ENCODE results near the gene RNF10.

- TF ChIP-seq CTCF (IDR thresholded peaks at IDR 0.05) (no peak), TCF7L2 (IDR thresholded peaks at IDR 0.05; ENCODE audit: low read depth, low read length) (no peak), POLR2AphosphoS5 (IDR thresholded peaks at IDR 0.05; ENCODE audit: low read depth, low read length) (no peak)
These were observed 84.9 kb downstream of the RNF10 start for GRCh38 chr12:120618954-120619615.

Measured in Panc1 (cell line).